Measurements from ENCODE around the gene CCL8. TPM values are rescaled to one million over a fixed set of nuclear protein-coding genes. Genes with fewer than 3 reads are reported as not detected.
A peak's percentile ranks its signal among the peaks of the same experiment; 100 is the strongest.

Gene CCL8
- total and polyA plus RNA-seq, 2 experiments from 2014 or later, result not detected

DNA sequence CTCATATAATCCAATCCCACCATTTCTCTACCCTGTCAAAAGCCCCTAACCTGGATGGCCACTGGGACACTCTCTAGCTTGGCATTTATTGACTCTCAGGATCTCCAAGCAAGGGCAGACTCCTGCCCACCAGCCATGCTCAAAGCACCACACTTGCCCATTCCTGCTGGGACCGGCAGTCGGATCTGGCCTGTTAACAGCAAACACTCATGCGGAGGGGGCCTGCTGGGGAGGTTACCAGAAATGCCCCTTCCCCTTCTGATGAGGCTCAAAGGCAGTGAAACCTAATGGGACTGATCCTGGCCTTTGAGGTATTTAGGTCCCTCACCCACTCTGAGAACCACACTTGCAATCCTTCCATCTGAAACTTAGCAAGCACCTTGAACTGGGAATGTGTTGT lies 50.3 kb downstream of the CCL8 start:
- DNase-seq, result no peak
- peaks cover 33% of the 10 kb centered on the region for H3K27me3 ChIP-seq (replicated peaks; ENCODE audit: insufficient read depth)
- H3K9ac ChIP-seq, result no peak overlapping the region
- TF ChIP-seq EZH2 (IDR thresholded peaks at IDR 0.05; ENCODE audit: insufficient read depth, poor library complexity, severe bottlenecking) (no peak), EZH2phosphoT487 (IDR thresholded peaks at IDR 0.05; ENCODE audit: insufficient read depth, low read depth) (no peak)
- no peaks in the 10 kb centered on the region for H3K9me2 ChIP-seq (ENCODE audit: insufficient read depth)
- no peaks in the 10 kb centered on the region for H3K4me1 ChIP-seq (ENCODE audit: insufficient read depth)
- no peak overlapping the region for H3K4me3 ChIP-seq
- in situ Hi-C loops (cut with MboI), result loop anchor here (10.0 kb wide), 1 partner anchor 175 kb away; no protein-coding TSS in a partner anchor
- no peak overlapping the region for H2AFZ ChIP-seq
- WGBS, 2 experiments (ENCODE audit: low coverage in 1 of 2, low lambda C conversion rate in 2 of 2, missing lambda C conversion rate in 2 of 2), result 83 to 84% methylated on average over 3 of the region's 3 CpGs
- H3K36me3 ChIP-seq (ENCODE audit: low read depth), result no peaks in the 10 kb centered on the region
- H3K4me2 ChIP-seq (ENCODE audit: unreplicated experiment), result no peak overlapping the region
- no peaks in the 10 kb centered on the region for H3F3A ChIP-seq (ENCODE audit: insufficient read depth)
- no peaks in the 10 kb centered on the region for H4K20me1 ChIP-seq (ENCODE audit: insufficient read depth)
- no peaks in the 10 kb centered on the region for H3K79me2 ChIP-seq (ENCODE audit: insufficient read depth)
- H3K9me3 ChIP-seq (ENCODE audit: low read depth), result no peaks in the 10 kb centered on the region
- H3K27ac ChIP-seq, result no peak overlapping the region

DNA sequence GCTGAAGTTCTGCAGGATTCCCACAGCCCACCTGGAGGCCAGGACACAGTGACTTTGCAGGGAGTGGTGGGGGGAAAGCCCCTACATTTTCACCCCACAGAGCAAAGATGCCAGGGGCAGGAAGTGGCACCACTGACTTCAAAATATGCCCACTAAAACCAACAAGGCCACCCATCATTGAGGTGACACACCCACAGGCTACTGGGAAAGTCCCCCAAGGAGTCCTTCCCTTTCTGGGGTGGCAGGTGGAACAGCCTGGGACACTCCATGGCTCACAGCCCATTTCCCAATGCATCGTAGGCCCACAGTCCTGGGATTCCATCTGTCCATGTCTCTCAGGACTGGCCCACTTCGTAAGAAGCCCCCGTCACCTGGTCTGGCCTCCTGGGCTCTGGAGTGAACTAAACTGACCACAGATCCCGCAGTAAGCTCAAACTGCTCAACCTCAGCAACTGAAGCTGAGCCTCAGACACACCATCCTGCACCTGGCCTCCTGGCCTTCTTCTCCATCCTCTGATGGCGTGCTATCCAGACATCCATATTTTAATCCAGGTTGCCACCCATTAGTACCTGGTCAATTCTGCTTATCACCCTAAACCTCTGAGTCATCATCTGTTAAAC lies 51.3 kb downstream of the CCL8 start:
- H3K36me3 ChIP-seq (ENCODE audit: low read depth), result no peaks in the 10 kb centered on the region
- no peaks in the 10 kb centered on the region for H3K79me2 ChIP-seq (ENCODE audit: insufficient read depth)
- H3K9me2 ChIP-seq (ENCODE audit: insufficient read depth), result no peaks in the 10 kb centered on the region
- no peak overlapping the region for H3K27ac ChIP-seq
- no peaks in the 10 kb centered on the region for H4K20me1 ChIP-seq (ENCODE audit: insufficient read depth)
- H3K27me3 ChIP-seq (replicated peaks; ENCODE audit: insufficient read depth), result peaks cover 23% of the 10 kb centered on the region
- H3K4me3 ChIP-seq, result no peak overlapping the region
- no peak overlapping the region for H3K9ac ChIP-seq
- in situ Hi-C loops (cut with MboI), result no loop called here
- WGBS, 2 experiments (ENCODE audit: low coverage in 1 of 2, low lambda C conversion rate in 2 of 2, missing lambda C conversion rate in 2 of 2), result 48 to 51% methylated on average over 5 of the region's 5 CpGs
- H3K4me2 ChIP-seq (ENCODE audit: unreplicated experiment), result no peak overlapping the region
- no peak for DNase-seq
- TF ChIP-seq EZH2phosphoT487 (IDR thresholded peaks at IDR 0.05; ENCODE audit: insufficient read depth, low read depth) (no peak), EZH2 (IDR thresholded peaks at IDR 0.05; ENCODE audit: insufficient read depth, poor library complexity, severe bottlenecking) (no peak)
- H3K9me3 ChIP-seq (ENCODE audit: low read depth), result no peaks in the 10 kb centered on the region
- H3K4me1 ChIP-seq (ENCODE audit: insufficient read depth), result no peaks in the 10 kb centered on the region
- H3F3A ChIP-seq (ENCODE audit: insufficient read depth), result no peaks in the 10 kb centered on the region
- H2AFZ ChIP-seq, result no peak overlapping the region

DNA sequence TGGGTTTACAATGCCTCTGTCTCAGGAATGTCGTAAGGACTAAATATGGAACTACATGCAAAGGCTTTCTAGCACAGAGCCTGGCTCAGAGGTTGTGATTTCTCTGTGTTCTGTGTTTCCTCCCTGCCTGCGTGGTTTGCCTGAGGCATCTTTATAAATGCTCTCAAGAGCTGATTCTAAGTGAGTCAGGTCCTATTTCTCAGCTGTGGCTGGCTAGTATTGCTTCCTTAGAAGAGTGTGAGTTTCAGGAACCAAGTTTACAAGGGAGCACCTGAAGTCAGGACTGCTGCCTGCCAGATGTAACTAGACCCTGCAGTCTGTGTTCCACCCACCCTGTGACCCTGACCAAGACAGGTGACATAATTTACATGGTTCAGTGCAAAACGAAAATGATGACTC lies 51.8 kb downstream of the CCL8 start:
- in situ Hi-C loops (cut with MboI), result no loop called here
- no peaks in the 10 kb centered on the region for H4K20me1 ChIP-seq (ENCODE audit: insufficient read depth)

More for the DNA sequence above, 51.8 kb downstream of the CCL8 start:
- no peak overlapping the region for H2AFZ ChIP-seq
- 37 to 38% methylated on average over 3 of the region's 3 CpGs for WGBS, 2 experiments (ENCODE audit: low coverage in 1 of 2, low lambda C conversion rate in 2 of 2, missing lambda C conversion rate in 2 of 2)
- no peak overlapping the region for H3K4me2 ChIP-seq (ENCODE audit: unreplicated experiment)
- H3K9ac ChIP-seq, result no peak overlapping the region
- no peak overlapping the region for H3K4me3 ChIP-seq
- TF ChIP-seq EZH2phosphoT487 (IDR thresholded peaks at IDR 0.05; ENCODE audit: insufficient read depth, low read depth) (no peak), EZH2 (IDR thresholded peaks at IDR 0.05; ENCODE audit: insufficient read depth, poor library complexity, severe bottlenecking) (no peak)
- no peak overlapping the region for H3K27ac ChIP-seq
- H3K79me2 ChIP-seq (ENCODE audit: insufficient read depth), result no peaks in the 10 kb centered on the region
- H3K27me3 ChIP-seq (replicated peaks; ENCODE audit: insufficient read depth), result peaks cover 21% of the 10 kb centered on the region
- no peaks in the 10 kb centered on the region for H3K9me2 ChIP-seq (ENCODE audit: insufficient read depth)
- DNase-seq, result peak; percentile 13
- H3F3A ChIP-seq (ENCODE audit: insufficient read depth), result no peaks in the 10 kb centered on the region
- H3K4me1 ChIP-seq (ENCODE audit: insufficient read depth), result no peaks in the 10 kb centered on the region
- no peaks in the 10 kb centered on the region for H3K36me3 ChIP-seq (ENCODE audit: low read depth)
- no peaks in the 10 kb centered on the region for H3K9me3 ChIP-seq (ENCODE audit: low read depth)

Other genes starting within 250 kb of the CCL8 start
- gene CCL2, start 64.2 kb upstream of the CCL8 start, total RNA-seq (2014; rRNA removed; shearing (Covaris generic)), result 28.3 and 33.1 TPM in 2 replicates
- 111 and 115 TPM in 2 replicates for gene CCL2, start 64.2 kb upstream of the CCL8 start, polyA plus RNA-seq (2016; fragmentation: Nextera tagmentation; extraction: Ambion mirVana)
- gene CCL7, start 49.2 kb upstream of the CCL8 start, total RNA-seq (2014; rRNA removed; shearing (Covaris generic)), result 4.9 and 7.3 TPM in 2 replicates
- 2.4 and 2.7 TPM in 2 replicates for gene CCL7, start 49.2 kb upstream of the CCL8 start, polyA plus RNA-seq (2016; fragmentation: Nextera tagmentation; extraction: Ambion mirVana)
- gene CCL11, start 33.7 kb upstream of the CCL8 start, total RNA-seq (2014; rRNA removed; shearing (Covaris generic)), result not detected in 2 replicates
- not detected in 2 replicates for gene CCL11, start 33.7 kb upstream of the CCL8 start, polyA plus RNA-seq (2016; fragmentation: Nextera tagmentation; extraction: Ambion mirVana)
- gene CCL13, start 37.0 kb downstream of the CCL8 start, total RNA-seq (2014; rRNA removed; shearing (Covaris generic)), result not detected in 2 replicates
- not detected in 2 replicates for gene CCL13, start 37.0 kb downstream of the CCL8 start, polyA plus RNA-seq (2016; fragmentation: Nextera tagmentation; extraction: Ambion mirVana)
- not detected in 2 replicates for gene CCL1, start 43.8 kb downstream of the CCL8 start, total RNA-seq (2014; rRNA removed; shearing (Covaris generic))
- gene CCL1, start 43.8 kb downstream of the CCL8 start, polyA plus RNA-seq (2016; fragmentation: Nextera tagmentation; extraction: Ambion mirVana), result not detected in 2 replicates